RWPE1 (cell line): ENCODE measurements around the gene CENPB.

Experiments used
- CTCF ChIA-PET: fragments of 350-600 bp; sonication (Branson Sonifier 250); formaldehyde crosslinking; extraction: SDS; loops from one replicate; lab custom pipeline; 2021; lab: Yijun Ruan, JAX
- POLR2A ChIA-PET: fragments of 400-600 bp; formaldehyde crosslinking; extraction: SDS; loops from one replicate; lab custom pipeline; 2020; ENCODE audit warnings: antibody characterized with exemption; ENCODE audit not compliant: low non-redundant PET; lab: Yijun Ruan, JAX
- DNase-seq: peaks from one replicate; pipeline ENCODE4 v3.0.0; 2012; ENCODE audit warnings: low spot score
- H3K27ac ChIP-seq: fragments of 450-650 bp; 2 replicates; pipeline ENCODE4 v1.5.1; 2017
- TF ChIP-seq, protein P1 (sequence below): fragments of 450-650 bp; conservative IDR thresholded peaks from 2 replicates; pipeline ENCODE4 v1.5.1; 2017; ENCODE audit warnings: low read depth, mild to moderate bottlenecking

CENPB gene

DNA sequence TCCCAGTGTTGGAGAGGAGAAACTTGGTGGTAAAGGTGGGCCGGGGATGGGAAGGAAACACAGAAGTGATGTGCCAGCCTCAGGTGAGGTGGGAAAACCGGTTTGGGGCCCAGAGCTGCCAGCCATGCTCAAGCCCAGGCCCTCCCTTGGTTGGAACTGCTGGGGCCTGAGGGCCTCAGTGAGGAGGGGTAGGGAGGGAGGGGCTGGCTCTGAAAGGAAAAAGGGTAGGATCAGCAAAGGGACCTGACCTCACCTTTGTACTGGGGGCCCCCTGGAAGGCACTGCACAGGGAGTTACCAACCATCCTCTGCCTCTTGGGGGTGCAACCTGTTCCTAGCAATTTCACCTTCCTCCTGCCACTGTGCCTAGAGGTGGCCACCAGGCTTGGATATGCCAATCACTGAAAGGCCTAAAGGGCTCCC lies 3.5 kb downstream of the CENPB start:
- peak overlapping the region; percentile 83 for H3K27ac ChIP-seq
- TF ChIP-seq, protein P1, sequence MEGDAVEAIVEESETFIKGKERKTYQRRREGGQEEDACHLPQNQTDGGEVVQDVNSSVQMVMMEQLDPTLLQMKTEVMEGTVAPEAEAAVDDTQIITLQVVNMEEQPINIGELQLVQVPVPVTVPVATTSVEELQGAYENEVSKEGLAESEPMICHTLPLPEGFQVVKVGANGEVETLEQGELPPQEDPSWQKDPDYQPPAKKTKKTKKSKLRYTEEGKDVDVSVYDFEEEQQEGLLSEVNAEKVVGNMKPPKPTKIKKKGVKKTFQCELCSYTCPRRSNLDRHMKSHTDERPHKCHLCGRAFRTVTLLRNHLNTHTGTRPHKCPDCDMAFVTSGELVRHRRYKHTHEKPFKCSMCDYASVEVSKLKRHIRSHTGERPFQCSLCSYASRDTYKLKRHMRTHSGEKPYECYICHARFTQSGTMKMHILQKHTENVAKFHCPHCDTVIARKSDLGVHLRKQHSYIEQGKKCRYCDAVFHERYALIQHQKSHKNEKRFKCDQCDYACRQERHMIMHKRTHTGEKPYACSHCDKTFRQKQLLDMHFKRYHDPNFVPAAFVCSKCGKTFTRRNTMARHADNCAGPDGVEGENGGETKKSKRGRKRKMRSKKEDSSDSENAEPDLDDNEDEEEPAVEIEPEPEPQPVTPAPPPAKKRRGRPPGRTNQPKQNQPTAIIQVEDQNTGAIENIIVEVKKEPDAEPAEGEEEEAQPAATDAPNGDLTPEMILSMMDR = no peak
- CTCF ChIA-PET = interaction anchor here (1.1 kb wide), 1 partner anchor 73 kb away, joined by 4 read pairs; no protein-coding TSS in a partner anchor
- DNase-seq = no peak
- POLR2A ChIA-PET = no interaction called here

GRCh38 chr20:3782597-3782996 lies 3.9 kb downstream of the CENPB start:
- ChIA-PET POLR2A (no interaction called here), CTCF (interaction anchor here (0.5 kb wide), 1 partner anchor 79 kb away, joined by 4 read pairs; no protein-coding TSS in a partner anchor)
- TF ChIP-seq, protein P1 = no peak
- H3K27ac ChIP-seq = peak overlapping the region; percentile 83
- DNase-seq = no peak

DNA sequence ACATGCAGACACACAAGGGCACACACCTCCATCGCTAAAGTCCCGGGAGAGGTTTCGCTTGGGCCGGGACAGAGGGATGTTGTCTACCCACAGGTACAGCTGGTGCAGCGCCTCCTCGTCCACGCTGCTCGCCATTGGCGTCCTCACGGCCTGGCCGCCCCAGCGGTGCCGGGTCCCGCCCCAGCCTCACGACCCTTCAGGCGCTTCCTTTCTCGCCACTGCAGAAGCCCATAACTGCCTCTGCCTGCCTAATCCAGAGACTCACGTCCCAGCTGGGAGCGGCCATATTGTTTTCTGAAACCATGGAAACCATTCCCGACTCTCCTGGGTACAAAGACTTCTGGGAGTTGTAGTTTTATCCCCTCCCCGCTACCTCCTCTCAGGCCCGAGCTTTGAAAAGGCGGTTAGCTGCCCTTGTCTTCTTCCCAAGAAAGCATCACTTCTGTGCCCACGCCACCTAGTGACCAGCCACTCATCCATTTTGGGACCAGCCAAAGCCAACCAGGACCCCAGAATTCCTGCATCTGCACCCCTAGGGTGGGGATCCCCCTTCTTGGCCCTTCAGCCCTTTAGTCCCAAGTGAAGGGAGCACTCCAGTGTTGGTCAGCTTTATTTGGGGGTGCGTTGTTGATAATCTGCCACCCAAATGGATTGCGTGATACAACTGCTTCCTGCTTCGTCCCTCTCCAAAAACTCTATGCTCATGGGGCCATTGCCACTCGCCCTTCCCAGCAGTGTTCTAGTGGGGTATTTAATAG lies 5.2 kb downstream of the CENPB start, which contains the start of gene SPEF1:
Gene SPEF1 (minus strand): TSS at position 296 of the 758 bp plus-strand sequence. CDS start 161 bp downstream, at position 135.
- H3K27ac ChIP-seq = peak within 1 kb of the TSS; percentile 83
- ChIA-PET CTCF (interaction anchor here (0.8 to 1.3 kb wide), 3 partner anchors 10 to 39 kb away, joined by 3 to 9 read pairs (median 4); partner anchors contain the start of genes ADISSP and AP5S1), POLR2A (interaction anchor here (0.5 to 0.8 kb wide), 3 partner anchors 13 to 844 kb away, joined by 3 to 5 read pairs (median 3); partner anchors contain the start of gene ADISSP)
- TF ChIP-seq, protein P1 = peak; percentile 81
- peak; percentile 98 for DNase-seq

GRCh38 chr20:3778976-3779375 lies 7.6 kb downstream of the CENPB start:
- POLR2A ChIA-PET = interaction anchor here (0.6 kb wide), 1 partner anchor 36 kb away, joined by 4 read pairs; no protein-coding TSS in a partner anchor
- TF ChIP-seq, protein P1 = no peak
- H3K27ac ChIP-seq = no peak overlapping the region
- no peak for DNase-seq
- CTCF ChIA-PET = interaction anchor here (0.5 to 3.4 kb wide), 6 partner anchors 10 to 237 kb away, joined by 3 to 18 read pairs (median 5); partner anchors contain the start of gene AP5S1

DNA sequence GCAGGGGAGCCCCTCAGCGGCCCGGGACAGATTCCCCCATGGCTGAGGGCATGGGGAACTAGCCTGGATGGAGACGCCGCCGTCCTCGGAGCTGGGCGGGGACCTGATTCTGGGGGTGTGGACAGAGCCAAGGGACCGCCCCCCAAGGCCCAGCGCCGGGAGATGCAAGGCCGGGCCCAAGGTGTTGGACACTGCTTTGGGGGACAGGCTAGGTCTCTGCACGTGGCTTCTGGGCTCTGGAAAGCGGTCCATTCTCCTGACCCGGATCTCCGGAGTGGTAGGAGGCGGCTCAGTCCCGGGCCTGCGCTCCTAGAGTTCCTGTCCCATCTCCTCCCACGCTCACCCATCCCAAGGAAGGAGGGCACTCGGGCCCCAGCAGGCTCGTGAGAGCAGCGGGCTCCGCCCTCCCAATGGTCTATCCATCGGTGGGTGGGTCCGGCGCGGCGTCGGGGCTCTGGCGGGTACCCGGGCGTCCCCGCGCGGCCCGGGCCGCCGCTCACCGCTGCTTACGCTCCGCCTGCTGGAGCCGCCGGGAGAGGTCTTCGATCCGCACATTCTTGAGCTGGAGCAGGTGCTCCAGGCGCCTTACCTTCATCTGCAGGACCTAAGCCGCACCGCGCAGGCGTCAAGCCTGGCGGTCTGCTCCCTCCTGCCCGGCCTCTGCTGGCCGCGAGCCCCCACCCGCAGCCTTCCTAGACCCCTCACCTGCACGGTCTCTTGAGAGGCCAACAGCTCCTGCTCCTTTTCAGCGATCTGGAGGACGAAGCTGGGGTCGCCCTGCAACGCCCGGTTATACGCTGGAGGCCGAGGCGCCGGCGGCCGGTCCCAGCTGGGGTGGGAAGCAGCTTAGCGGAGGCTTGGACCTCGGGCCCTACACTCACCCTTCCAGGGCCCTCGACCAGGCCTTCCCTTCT lies 8.6 kb downstream of the CENPB start:
- H3K27ac ChIP-seq = peak overlapping the region; percentile 3; the same call in 1 of the 2 replicates
- CTCF ChIA-PET = interaction anchor here (0.8 to 3.4 kb wide), 6 partner anchors 8 to 101 kb away, joined by 3 to 18 read pairs (median 5); partner anchors contain the start of genes AP5S1 and CENPB
- POLR2A ChIA-PET = interaction anchor here (0.6 kb wide), 1 partner anchor 35 kb away, joined by 4 read pairs; no protein-coding TSS in a partner anchor
- TF ChIP-seq, protein P1 = no peak
- peak; percentile 63 for DNase-seq
